Pons (tissue), 1 donor: Measurements from ENCODE around the gene CCDC192.
A peak's percentile ranks its signal among the peaks of the same experiment; 100 is the strongest.

Source experiments
- DNase-seq: peaks from one replicate; pipeline ENCODE4 v3.0.0-alpha.2; 2016; ENCODE audit warnings: low spot score

CCDC192 gene

GRCh38 chr5:127985811-127986325, 282.7 kb downstream of the CCDC192 start:
- no peak for DNase-seq

GRCh38 chr5:127987354-127988145, 284.4 kb downstream of the CCDC192 start:
- DNase-seq = no peak

- DNase-seq = peak; percentile 37
These were observed 285.1 kb downstream of the CCDC192 start for GRCh38 chr5:127988146-127988760.
